Epidermal melanocyte (primary cell): ENCODE data around the gene CD6.
A peak's percentile ranks its signal among the peaks of the same experiment; 100 is the strongest.

Source experiments
- DNase-seq: peaks from one replicate; pipeline ENCODE4 v3.0.0; 2011; ENCODE audit warnings: low spot score; ENCODE audit not compliant: insufficient read length

The CD6 gene

DNA sequence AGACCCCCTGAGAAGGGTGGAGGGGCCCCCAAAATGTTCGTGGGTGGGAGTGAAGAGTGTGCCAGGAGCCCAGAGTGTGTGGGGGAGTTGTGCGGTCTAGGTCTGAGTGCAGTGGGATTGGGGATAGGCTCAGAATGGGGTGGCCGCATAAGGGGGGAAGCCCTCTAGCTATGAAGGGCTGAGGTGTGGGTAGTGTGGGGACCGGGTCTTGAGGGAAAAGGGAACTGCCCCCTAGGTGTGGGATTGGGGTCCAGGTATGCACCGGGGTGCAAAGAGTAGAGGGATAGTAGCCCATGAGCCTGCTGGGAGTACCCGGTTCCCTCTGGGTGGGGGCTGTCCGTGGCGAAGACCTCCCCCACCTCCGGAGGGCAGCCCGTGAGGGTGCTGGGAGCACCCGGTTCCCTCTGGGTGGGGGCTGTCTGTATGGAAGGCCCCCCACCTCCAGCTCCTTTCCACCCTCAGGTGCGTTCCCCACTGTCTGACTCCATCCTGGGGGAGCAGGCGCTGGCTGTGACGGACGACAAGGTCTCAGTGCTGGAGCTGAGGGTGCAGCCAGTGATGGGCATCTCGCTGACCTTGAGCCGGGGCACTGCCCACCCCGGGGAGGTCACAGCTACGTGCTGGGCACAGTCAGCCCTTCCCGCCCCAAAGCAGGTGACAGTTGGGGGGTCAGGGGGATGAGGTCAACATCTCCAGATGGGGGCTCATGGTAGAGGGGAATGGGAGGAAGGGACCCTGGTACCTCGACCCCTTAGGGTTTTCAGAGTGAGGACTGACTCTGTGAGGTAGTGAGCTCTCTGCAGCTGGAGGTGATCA lies 36.5 kb upstream of the CD6 start:
- no peak for DNase-seq

DNA sequence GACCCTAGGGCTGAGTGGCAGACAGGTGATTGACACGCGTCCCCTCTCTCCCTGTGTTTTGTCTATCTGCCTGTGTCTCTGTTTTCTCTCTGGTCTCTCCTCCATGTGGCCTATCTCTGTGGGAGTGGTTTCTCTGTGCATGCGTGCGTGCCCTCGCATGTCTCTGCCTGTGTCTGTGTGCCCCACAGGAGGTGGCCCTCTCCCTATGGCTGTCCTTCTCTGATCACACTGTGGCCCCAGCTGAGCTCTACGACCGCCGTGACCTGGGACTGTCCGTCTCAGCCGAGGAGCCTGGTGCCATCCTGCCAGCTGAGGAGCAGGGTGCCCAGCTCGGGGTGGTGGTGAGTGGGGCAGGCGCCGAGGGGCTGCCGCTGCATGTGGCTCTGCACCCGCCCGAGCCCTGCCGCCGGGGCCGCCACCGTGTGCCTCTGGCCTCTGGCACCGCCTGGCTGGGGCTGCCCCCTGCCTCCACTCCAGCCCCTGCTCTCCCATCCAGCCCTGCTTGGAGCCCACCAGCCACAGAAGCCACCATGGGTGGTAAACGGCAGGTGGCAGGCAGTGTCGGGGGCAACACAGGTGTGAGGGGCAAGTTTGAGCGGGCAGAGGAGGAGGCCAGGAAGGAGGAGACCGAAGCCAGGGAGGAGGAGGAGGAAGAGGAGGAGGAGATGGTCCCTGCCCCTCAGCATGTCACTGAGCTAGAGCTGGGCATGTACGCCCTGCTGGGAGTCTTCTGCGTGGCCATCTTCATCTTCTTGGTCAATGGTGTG lies 35.6 kb upstream of the CD6 start:
- no peak for DNase-seq

DNA sequence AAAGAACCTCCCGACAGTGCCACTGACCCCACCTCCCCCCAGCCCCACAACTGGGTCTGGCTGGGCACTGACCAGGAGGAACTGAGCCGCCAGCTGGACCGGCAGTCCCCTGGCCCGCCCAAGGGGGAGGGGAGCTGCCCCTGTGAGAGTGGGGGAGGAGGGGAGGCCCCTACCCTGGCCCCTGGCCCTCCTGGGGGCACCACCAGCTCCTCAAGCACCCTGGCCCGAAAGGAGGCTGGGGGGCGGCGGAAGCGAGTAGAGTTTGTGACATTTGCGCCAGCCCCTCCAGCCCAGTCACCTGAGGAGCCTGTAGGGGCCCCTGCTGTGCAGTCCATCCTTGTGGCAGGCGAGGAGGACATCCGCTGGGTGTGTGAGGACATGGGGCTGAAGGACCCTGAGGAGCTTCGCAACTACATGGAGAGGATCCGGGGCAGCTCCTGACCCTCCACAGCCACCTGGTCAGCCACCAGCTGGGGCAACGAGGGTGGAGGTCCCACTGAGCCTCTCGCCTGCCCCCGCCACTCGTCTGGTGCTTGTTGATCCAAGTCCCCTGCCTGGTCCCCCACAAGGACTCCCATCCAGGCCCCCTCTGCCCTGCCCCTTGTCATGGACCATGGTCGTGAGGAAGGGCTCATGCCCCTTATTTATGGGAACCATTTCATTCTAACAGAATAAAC lies 34.9 kb upstream of the CD6 start:
- no peak for DNase-seq

DNA sequence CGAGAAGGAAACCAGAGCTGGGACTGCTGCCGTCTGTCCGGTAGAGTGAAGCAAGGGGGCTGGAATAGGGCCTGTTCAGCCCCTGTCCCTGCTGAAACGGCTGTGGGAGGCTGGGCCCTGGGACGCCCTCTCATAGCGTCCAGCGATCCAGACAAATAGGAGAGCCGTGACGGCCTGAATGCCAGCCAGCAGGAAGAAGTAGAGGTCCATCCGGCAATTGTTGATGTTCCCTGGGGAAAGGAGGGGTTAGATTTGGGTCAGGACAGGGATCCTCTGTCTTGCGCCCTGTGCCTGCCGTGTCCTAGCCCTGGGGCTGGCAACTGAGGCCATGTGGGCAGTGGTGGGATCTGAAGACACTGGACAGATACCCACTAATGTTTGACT lies 34.3 kb upstream of the CD6 start:
- DNase-seq: no peak

DNA sequence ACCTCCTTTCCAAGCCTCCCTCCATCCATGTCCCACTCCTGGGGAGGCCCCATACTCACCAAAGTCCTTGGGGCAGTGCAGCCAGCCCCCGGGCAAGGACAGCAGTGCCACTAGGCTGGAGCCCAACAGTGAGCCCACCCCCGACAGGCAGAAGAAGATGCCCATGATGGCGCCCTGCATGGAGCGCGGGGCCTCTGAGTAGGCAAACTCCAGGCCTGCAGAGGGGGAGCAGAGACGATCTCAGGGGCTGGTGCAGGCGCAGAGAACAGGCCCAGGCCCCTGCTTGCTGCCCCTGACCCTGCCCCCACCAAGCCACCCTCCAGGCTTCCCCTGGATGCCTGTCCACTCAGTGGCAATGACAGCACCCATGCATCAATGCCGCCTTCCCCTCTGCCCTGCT lies 33.7 kb upstream of the CD6 start:
- no peak for DNase-seq

DNA sequence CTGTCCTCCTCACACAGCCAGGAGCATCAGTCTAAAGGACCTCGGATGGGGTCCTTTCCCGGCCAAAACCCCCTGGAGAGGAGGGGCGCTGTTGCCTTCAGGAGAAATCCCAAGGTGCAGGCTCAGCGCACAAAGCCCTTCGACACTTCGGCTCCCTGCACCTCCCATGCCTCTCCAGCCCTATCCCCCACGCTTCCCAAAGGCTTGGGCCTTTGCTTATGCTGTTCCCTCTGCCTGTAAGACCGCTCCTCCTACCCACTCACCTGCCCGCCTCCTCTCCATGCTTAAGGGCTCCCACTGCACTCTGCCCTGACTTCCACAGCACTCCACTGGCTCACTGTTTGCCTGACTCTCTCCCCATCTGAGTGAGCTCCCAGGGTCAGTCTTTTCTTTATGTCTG lies 33.0 kb upstream of the CD6 start:
- no peak for DNase-seq

DNA sequence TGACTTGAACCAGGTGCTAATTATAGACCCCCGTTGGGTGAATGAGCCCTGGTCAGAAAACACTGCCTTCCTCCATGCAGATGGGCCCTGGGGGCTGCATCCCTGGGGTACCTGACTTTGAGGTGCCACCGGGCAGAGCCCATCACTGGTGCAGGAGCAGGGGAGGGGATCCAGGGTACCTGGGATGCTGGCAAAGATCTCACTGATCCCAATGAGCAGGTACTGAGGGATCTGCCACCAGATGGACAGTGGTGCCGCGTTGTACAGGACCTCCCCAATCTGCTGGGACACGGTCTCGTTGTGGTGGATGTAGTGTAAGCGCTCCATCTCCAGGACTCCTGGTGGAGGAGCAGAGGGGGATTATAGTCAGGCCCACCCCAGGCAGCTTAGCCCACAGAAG lies 32.2 kb upstream of the CD6 start:
- no peak for DNase-seq

DNA sequence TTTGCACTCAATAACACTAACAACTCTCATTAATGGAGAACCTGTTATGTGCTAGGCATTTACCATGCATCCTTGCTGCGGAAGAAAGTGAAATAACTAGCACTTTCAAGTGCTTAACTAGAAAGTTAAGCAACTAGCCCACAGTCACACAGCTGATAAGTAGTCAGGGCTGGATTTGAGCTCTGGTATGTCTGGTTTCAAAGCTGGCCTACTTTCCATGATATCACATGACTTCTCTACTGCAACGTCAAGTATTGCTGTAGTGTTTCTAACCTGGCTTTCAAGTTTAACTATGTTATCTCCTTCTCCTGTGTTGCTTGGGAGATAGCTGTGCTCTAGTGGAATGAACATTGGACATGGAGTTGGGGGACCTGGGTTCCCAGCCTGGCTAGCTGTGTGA lies 31.6 kb upstream of the CD6 start:
- no peak for DNase-seq

DNA sequence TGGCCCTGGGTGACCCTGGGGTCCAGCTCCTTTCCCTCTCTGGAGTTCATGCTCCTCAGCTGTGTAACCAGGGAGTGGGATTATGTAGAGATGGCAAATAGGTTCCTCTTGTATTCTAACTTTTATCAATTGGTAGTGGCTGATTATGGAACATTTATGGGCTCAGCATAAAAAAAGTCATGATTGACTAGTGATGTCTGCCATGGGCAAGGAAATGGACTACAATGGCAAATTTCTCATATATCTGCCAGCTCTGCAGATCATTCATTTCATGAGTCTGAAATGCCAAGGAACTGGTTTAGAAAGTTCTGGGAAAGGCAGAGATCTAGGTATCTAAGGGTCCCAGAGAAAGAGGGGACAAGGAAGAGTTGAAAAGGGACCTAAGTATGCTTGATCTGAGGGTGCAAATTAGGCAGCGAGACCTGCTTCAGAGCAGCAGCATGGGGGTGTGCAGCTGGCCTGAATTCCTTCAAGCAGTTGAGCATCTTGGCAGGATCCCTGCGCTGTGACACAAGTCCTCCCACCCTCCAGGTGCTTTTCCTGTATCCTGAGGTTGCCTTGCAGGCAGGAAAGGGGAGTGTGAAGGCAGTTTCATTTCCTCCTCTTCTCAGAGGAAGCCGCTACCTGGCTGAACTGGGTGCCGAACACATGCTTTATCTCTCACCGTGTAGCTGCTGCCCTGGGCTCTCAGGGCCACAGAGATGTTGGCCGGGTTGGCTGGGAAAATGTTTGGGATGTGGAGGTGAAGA lies 29.9 kb upstream of the CD6 start:
- DNase-seq: no peak

DNA sequence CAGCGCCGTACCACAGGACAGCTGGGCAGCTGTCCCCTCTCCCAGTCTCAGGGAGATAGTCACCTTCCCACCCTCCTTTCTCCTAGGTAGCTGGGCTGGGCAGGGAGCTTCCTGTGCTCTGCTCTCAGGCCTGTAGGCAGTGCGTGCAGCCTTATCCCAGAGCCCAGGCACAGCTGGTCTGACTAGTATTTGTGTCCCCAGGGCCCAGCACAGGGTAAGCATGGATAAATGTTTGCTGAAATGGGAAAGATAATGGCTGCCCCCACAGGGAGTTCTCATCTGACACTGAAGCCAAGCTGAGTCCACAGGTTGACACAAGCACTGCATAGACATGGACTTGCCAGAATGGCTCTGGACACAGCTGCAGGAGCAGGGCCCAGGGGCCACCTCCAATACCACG lies 29.3 kb upstream of the CD6 start:
- no peak for DNase-seq

DNA sequence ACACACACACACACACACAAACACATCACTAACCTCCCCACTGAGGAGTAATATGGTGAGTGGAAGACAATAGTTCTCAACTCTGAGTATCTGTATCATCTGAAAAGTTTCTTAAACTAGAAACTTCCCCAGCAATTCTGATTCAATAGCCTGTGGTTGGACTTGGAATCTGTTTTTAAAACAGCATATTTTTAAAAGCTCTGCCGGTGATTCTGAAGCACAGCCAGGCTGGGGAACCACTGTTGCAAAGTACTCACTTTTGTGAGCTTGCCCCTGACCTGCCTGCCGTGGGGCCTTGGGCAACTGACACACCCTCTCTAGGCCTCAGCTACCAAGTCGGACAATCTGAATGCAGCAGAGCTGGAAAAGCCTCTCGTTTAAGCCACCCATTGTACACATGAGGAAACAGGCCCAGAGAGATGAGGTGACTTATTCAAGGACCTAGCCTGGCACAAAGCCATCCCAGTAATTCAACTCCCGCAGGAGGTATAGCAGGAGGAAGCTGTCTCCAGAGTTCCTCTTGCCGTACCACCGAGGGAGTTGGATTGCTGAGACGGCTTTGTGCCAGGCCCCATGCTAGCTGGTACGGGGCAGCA lies 28.4 kb upstream of the CD6 start:
- DNase-seq: no peak

DNA sequence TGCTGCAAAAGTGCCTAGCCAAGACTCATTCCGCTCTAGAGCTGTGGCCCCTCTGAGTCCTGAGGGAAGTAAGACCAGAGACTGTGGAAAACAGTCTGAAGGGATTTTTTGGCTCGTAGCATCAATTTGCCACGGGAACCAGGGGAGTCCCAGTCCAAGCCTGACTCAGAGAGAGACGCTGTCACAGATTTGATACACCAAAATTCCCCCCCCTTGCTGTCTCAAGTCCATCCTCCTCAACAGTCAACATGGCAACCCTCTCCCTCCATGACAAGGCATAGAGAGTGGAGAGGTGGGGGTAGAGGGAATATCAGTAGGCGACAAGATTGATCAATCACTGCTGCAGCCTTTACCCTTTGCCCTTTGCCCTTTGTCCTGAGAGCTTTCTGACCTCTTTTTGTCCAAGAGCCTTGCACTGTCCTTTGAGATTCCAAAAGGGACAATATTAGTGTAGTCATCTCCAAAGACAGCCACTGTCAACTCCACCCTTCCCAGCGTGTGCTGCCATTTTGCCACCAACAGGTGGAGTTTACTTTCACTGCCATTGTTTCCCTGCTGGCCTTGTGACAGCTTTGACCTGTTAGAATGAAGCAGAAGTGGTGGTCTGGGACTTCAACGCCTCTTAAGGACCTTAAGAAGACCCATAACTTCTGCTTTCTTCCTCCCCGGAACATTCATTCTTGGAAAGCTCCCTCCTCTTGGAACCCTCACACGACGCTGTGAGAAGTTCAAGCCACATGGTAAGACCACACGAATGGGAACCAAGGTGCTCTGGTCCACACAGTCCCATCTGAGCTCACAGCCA lies 26.8 kb upstream of the CD6 start:
- DNase-seq: no peak

DNA sequence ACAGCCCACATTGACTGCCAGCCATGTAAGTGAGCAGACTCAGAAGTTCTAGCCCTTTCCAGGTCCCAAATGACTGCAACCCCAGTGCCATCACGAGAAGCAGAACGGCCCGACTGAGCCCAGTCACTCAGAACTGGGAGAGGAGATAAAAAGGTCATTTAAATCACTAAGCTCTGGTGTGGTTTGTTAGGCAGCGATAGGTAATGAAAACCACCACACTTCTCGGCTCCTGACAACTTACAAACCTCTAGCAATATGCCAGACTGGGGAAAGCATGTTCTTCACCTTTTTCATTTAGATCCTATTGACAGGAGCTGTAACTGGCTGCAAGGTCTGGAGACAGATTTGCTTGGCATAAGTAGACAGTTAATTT lies 26.2 kb upstream of the CD6 start:
- no peak for DNase-seq

DNA sequence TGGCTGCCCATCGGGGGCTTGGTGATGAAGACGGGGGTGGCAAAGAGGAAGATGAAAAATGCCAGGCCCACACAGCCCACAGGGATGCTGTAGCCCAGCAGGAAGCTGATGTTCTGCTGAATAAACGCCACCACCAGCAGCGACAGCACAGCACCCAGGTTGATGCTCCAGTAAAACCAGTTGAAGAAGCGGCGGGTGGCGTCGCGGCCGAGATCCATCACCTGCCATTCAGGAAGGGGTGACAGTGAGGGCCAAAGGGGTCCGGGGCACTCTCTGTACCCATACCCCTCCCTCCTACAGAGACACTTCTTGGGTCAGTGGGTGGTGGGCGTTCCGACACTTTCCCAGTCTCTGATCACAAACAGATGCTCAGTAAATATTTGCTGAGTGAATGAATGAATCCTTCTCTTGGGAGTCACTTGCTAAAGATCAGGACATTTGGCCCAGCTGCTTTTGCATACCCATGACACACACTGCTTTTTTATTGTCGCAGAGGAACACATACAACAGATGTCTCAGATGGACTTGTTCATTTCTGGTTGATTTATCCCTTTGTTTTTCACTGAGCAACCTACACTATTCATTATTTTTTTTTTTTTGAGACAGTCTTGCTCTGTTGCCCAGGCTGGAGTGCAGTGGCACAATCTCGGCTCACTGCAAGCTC lies 24.7 kb upstream of the CD6 start:
- DNase-seq: no peak

DNA sequence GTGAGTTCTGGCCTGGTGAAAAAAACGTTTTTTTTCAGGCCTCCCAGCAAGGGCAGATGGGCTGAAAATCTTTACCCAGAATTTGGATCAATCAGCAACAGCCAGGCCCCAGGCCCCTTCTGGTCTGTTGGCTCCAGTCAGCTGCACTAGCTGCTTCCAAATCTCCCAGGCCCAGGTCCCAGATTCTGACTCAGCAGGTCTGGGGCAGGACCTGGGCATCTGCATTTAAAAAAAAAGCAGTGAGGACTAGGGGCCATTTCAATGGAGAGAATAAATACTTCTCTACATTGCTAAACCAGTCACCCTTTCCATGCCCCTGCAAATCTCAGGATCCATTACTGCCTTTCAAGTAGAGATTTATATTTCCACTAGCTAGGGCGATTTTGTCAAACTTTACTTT lies 23.8 kb upstream of the CD6 start:
- no peak for DNase-seq

DNA sequence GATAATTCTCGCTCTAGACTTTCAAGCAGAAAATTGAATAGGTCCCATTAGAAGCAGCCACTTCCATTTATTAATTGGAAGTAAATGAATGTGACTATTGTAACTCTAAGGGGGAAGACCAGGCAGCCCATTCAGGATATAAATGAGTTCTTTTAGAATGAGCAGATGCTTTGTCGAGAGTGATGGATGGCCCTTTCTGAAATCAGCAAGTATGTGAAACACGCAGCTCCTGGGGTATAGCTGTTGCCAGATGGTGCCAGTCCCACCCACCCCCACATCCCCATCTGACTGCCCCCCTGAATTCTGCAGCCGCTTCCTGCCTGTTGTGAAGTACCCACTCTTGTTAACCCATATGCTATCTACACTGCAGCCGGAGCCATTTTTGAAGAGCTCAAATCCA lies 23.2 kb upstream of the CD6 start:
- DNase-seq: peak; percentile 83

DNA sequence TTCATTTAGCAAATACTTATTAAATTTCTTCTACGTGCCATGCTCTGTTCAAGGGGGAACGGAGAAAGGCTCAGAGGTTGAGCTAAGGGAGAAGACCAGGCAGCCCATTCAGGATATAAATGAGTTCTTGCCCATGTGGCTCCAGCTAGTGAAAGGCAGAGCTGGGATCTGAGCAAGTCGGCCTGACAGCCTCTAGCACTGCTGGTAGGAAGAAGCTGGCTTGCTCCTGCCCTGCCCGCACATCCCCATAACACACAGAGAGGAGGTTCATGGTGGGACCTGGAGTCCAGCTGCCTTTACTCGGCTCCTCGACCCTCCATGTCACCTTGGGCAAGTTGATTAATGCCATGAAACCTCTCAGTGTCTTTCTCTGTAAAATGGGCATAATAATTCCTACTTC lies 21.5 kb upstream of the CD6 start:
- DNase-seq: no peak

DNA sequence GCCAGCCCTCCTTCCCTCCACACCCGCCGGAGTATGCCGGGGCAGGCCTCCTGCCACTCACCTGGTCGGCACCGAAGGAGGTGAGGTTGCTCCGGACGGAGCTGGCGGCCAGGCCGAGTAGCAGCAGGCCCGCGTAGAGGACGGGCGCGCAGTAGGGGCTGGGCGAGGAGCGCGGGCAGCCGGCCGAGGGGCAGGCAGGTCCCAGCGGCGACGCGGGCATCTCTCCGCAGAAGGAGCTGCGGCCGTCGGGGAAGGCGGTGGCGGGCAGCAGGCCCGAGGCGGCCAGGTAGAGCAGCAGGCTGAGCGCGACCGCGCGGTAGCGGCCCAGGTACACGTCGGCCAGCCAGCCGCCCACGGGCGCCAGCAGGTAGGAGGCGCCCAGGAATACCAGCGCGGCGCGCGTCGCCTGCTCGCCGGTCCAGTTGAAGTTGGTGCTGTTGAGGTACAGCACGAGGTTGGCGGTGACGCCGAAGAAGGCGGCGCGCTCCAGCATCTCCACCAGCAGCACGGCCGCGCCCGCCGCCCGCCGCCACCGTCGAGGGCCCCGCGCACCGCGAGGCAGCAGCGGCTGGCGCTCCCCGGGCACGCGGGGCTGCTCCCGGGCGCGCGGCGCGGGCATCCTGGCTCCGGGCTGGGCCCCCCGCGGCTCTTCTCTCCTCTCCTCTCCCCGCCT lies 20.4 kb upstream of the CD6 start:
- DNase-seq: no peak

DNA sequence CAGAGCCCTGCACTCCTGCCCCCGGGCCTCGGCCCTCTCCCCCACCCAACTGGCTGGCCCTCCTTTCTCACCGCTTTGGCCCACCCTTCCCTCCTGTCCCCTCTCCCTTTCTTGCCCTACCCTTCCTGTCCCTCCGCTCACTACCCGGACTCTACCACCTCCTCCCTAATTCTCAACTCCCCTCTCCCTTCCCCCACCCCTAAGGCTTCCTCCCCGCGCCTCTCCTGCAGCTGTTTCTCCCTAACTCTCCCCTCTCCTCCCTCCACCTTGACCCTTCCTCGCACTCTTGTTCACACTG lies 19.9 kb upstream of the CD6 start:
- DNase-seq: no peak
